H9 (cell line): Measurements from ENCODE around the gene PDGFRB. TPM values are rescaled to one million over a fixed set of nuclear protein-coding genes. Genes with fewer than 3 reads are reported as not detected.

Source experiments
- DNase-seq: peaks from one replicate; pipeline ENCODE4 v3.0.0-alpha.2; 2017
- H2AFZ ChIP-seq: one replicate; pipeline ENCODE4 v1.6.1; 2013; ENCODE audit warnings: mild to moderate bottlenecking, low read length, control low read depth, moderate library complexity
- H2AK5ac ChIP-seq: 2 replicates; pipeline ENCODE4 v1.6.1; 2013; ENCODE audit warnings: low read length, control low read depth, mixed read lengths; ENCODE audit not compliant: insufficient read length
- H2BK120ac ChIP-seq: one replicate; pipeline ENCODE4 v1.6.1; 2013; ENCODE audit warnings: low read depth, mild to moderate bottlenecking, low read length, control low read depth, inconsistent platforms; ENCODE audit not compliant: poor library complexity, severe bottlenecking
- H2BK12ac ChIP-seq: 2 replicates; pipeline ENCODE4 v1.6.1; 2013; ENCODE audit warnings: low read length, control low read depth, mixed read lengths, low read depth; ENCODE audit not compliant: insufficient read length
- H2BK15ac ChIP-seq: 2 replicates; pipeline ENCODE4 v1.6.1; 2013; ENCODE audit warnings: low read depth, low read length, control low read depth
- H2BK20ac ChIP-seq: one replicate; pipeline ENCODE4 v1.6.1; 2013; ENCODE audit warnings: low read depth, mild to moderate bottlenecking, low read length, control low read depth, inconsistent platforms; ENCODE audit not compliant: poor library complexity, severe bottlenecking
- H2BK5ac ChIP-seq: 2 replicates; pipeline ENCODE4 v1.6.1; 2013; ENCODE audit warnings: low read length, control low read depth, mixed read lengths; ENCODE audit not compliant: insufficient read length
- H3K14ac ChIP-seq: 2 replicates; pipeline ENCODE4 v1.6.1; 2013; ENCODE audit warnings: low read length, control low read depth; ENCODE audit not compliant: insufficient read depth
- H3K18ac ChIP-seq: 2 replicates; pipeline ENCODE4 v1.6.1; 2013; ENCODE audit warnings: low read depth, mild to moderate bottlenecking, mixed read lengths, low read length, control low read depth; ENCODE audit not compliant: insufficient read length
- H3K23ac ChIP-seq: 2 replicates; pipeline ENCODE4 v1.6.1; 2013; ENCODE audit warnings: low read length, control low read depth, mixed read lengths, low read depth; ENCODE audit not compliant: insufficient read length
- H3K23me2 ChIP-seq: 2 replicates; pipeline ENCODE4 v1.6.1; 2013; ENCODE audit warnings: low read depth, mild to moderate bottlenecking, mixed read lengths, low read length, control low read depth; ENCODE audit not compliant: insufficient read length, poor library complexity, severe bottlenecking
- H3K27ac ChIP-seq: 2 replicates; pipeline ENCODE4 v1.5.1; 2013; ENCODE audit warnings: low read length, control low read depth, mixed read lengths, low read depth; ENCODE audit not compliant: insufficient read length
- H3K27me3 ChIP-seq: 2 replicates; pipeline ENCODE4 v1.6.1; 2013; ENCODE audit warnings: low read length, control low read depth, inconsistent platforms; ENCODE audit not compliant: insufficient read depth
- H3K4ac ChIP-seq: 2 replicates; pipeline ENCODE4 v1.6.1; 2013; ENCODE audit warnings: low read depth, mild to moderate bottlenecking, control low read depth, inconsistent platforms, low read length, moderate library complexity
- H3K4me1 ChIP-seq: 2 replicates; pipeline ENCODE4 v1.6.1; 2013; ENCODE audit warnings: low read length, control low read depth, inconsistent platforms; ENCODE audit not compliant: insufficient read depth
- H3K4me2 ChIP-seq: 2 replicates; pipeline ENCODE4 v1.6.1; 2013; ENCODE audit warnings: low read length, control low read depth, mixed read lengths; ENCODE audit not compliant: insufficient read length, insufficient read depth
- H3K56ac ChIP-seq: 2 replicates; pipeline ENCODE4 v1.6.1; 2013; ENCODE audit warnings: low read depth, mild to moderate bottlenecking, mixed read lengths, low read length, control low read depth; ENCODE audit not compliant: insufficient read length
- H3K79me1 ChIP-seq: 2 replicates; pipeline ENCODE4 v1.6.1; 2013; ENCODE audit warnings: low read depth, mild to moderate bottlenecking, moderate library complexity, low read length, control low read depth, inconsistent platforms; ENCODE audit not compliant: insufficient read depth, poor library complexity, severe bottlenecking
- H3K79me2 ChIP-seq: 2 replicates; pipeline ENCODE4 v1.6.1; 2013; ENCODE audit warnings: low read length, control low read depth, inconsistent platforms; ENCODE audit not compliant: insufficient read depth
- H3K9ac ChIP-seq: 2 replicates; pipeline ENCODE4 v1.6.1; 2013; ENCODE audit warnings: low read length, control low read depth, mixed read lengths; ENCODE audit not compliant: insufficient read length; ENCODE audit errors: extremely low read depth
- H3K9me3 ChIP-seq: one replicate; pipeline ENCODE4 v1.6.1; 2013; ENCODE audit warnings: low read depth, low read length, inconsistent platforms; ENCODE audit not compliant: control insufficient read depth
- H3T11ph ChIP-seq: one replicate; pipeline ENCODE4 v1.6.1; 2013; ENCODE audit warnings: mild to moderate bottlenecking, low read length, control low read depth, inconsistent platforms
- H4K20me1 ChIP-seq: one replicate; pipeline ENCODE4 v1.6.1; 2013; ENCODE audit not compliant: control insufficient read depth, insufficient read length, insufficient read depth
- H4K5ac ChIP-seq: 2 replicates; pipeline ENCODE4 v1.6.1; 2013; ENCODE audit warnings: low read depth, mild to moderate bottlenecking, mixed read lengths, low read length, control low read depth; ENCODE audit not compliant: insufficient read length
- H4K8ac ChIP-seq: replicated peaks from 2 replicates; pipeline ENCODE4 v1.6.1; 2013; ENCODE audit warnings: low read length, control low read depth, mixed read lengths, low read depth; ENCODE audit not compliant: insufficient read length
- H4K91ac ChIP-seq: 2 replicates; pipeline ENCODE4 v1.6.1; 2013; ENCODE audit warnings: low read depth, mild to moderate bottlenecking, moderate library complexity, mixed read lengths, low read length, control low read depth; ENCODE audit not compliant: insufficient read length
- H3K27ac Mint-ChIP-seq, 3 experiments: 2 replicates in 2 of 3; 3 replicates in 1 of 3; pipeline ENCODE4 v1.8.0; 2020 to 2021; ENCODE audit warnings: mixed read lengths in 3 of 3, mild to moderate bottlenecking in 1 of 3, moderate library complexity in 1 of 3
- H3K27me3 Mint-ChIP-seq: 2 replicates; pipeline ENCODE4 v1.8.0; 2021; ENCODE audit warnings: low read depth, mild to moderate bottlenecking, moderate library complexity, mixed read lengths
- H3K36me3 Mint-ChIP-seq, 3 experiments: 2 replicates in 2 of 3; 3 replicates in 1 of 3; pipeline ENCODE4 v1.8.0; 2020 to 2021; ENCODE audit warnings: low read depth in 3 of 3, mixed read lengths in 3 of 3; ENCODE audit not compliant: insufficient read depth in 1 of 3
- H3K4me1 Mint-ChIP-seq, 2 experiments: 2 replicates each; pipeline ENCODE4 v1.8.0; 2020; ENCODE audit warnings: mixed read lengths in 2 of 2
- H3K4me3 Mint-ChIP-seq, 2 experiments: 2 replicates in 1 of 2; 3 replicates in 1 of 2; pipeline ENCODE4 v1.8.0; 2020 to 2021; ENCODE audit warnings: mild to moderate bottlenecking in 2 of 2, mixed read lengths in 2 of 2, moderate library complexity in 1 of 2
- H3K9me3 Mint-ChIP-seq, 2 experiments: 2 replicates in 1 of 2; 3 replicates in 1 of 2; pipeline ENCODE4 v1.8.0; 2020; ENCODE audit warnings: mild to moderate bottlenecking in 2 of 2, mixed read lengths in 2 of 2, moderate library complexity in 1 of 2
- CTCF ChIP-seq: fragments of 200-600 bp; sonication (generic); conservative IDR thresholded peaks from 3 replicates; pipeline ENCODE4 v1.8.0; 2021; ENCODE audit warnings: antibody characterized with exemption, mild to moderate bottlenecking
- WGBS: extraction: QIAGEN DNeasy Blood & Tissue Kit; methylation state at CpG from one replicate; pipeline ENCODE4 v1.1.7; 2013; ENCODE audit warnings: missing lambda C conversion rate, low lambda C conversion rate, mixed read lengths; ENCODE audit not compliant: insufficient read length; ENCODE audit errors: extremely low coverage; 5-methylcytosine and 5-hydroxymethylcytosine counted together
- total RNA-seq: library from RNA; stranded (reverse); gene quantifications from 2 replicates; pipeline ENCODE4 v1.2.1, GENCODE V29; 2021

The PDGFRB gene
- total RNA-seq, 1 experiment from 2014 or later: 2.2 TPM

DNA sequence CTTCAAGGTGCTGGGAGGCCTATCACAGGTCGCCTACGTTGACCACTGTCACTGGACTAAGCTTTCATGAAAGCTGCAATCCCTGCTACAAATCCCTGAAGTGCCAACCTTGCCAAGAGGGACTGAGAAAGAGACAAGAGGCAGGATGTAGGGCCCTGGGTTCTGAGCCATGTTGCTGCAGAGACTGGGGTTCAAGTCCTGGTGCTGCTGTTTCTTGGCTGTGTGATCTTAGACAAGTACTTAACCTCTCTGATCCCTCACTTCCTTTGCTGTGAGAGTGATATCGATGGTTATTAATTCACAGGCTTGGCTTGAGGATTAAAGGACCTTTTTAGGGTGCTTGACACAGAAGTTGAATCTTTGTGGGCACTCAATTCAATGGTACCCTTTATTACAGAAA is 84.8 kb downstream of the PDGFRB start:
- Histone ChIP-seq H3K56ac (no peak overlapping the region), H3T11ph (no peak overlapping the region), H3K18ac (no peak overlapping the region), H3K27me3 (no peaks in the 10 kb centered on the region), H3K9ac (no peak overlapping the region), H3K4ac (no peak overlapping the region), H3K9me3 (no peaks in the 10 kb centered on the region), H2BK20ac (no peak overlapping the region), H3K4me1 (no peaks in the 10 kb centered on the region), H2BK12ac (no peak overlapping the region), H3K27ac (no peak overlapping the region), H2AFZ (no peak overlapping the region), H3K79me2 (no peaks in the 10 kb centered on the region), H3K4me2 (no peak overlapping the region), H3K14ac (no peak overlapping the region), H4K91ac (no peak overlapping the region), H3K23ac (no peak overlapping the region), H2BK120ac (no peak overlapping the region), H2BK5ac (no peak overlapping the region), H4K8ac (no peak overlapping the region), H2BK15ac (no peak overlapping the region), H4K20me1 (no peaks in the 10 kb centered on the region), H2AK5ac (no peak overlapping the region), H3K23me2 (no peaks in the 10 kb centered on the region), H4K5ac (no peak overlapping the region), H3K79me1 (no peaks in the 10 kb centered on the region)
- no peak overlapping the region for H3K27ac Mint-ChIP-seq
- DNase-seq: no peak
- H3K4me1 Mint-ChIP-seq: peaks cover 0 to 8% of the 10 kb centered on the region in 2 experiments; a peak in 1 of 4 replicates
- no peaks in the 10 kb centered on the region for H3K36me3 Mint-ChIP-seq
- TF ChIP-seq CTCF: no peak
- H3K27me3 Mint-ChIP-seq: peaks cover 11% of the 10 kb centered on the region
- no CpG with 5 or more reads among the region's 3 CpGs for WGBS
- H3K4me3 Mint-ChIP-seq: no peak overlapping the region
- no peaks in the 10 kb centered on the region; a peak in 1 of 5 replicates for H3K9me3 Mint-ChIP-seq
